K562 (cell line): Measurements from ENCODE around the gene CDK11B. TPM values are rescaled to one million over a fixed set of nuclear protein-coding genes. Genes with fewer than 3 reads are reported as not detected.

Experiments
- HMG20A ChIP-seq: fragments of 450-650 bp; formaldehyde crosslinking; conservative IDR thresholded peaks from 2 replicates; pipeline ENCODE4 v1.4.0; 2020; ENCODE audit warnings: mild to moderate bottlenecking, mixed read lengths
- MCM2 ChIP-seq: fragments of 450-650 bp; IDR thresholded peaks from 2 replicates; pipeline ENCODE4 v1.6.1; 2017; ENCODE audit warnings: low read depth, mild to moderate bottlenecking
- MEIS2 ChIP-seq: fragments of 450-650 bp; IDR thresholded peaks from 2 replicates; pipeline ENCODE4 v1.6.1; 2014; ENCODE audit warnings: mild to moderate bottlenecking; ENCODE audit not compliant: partially characterized antibody
- MTA3 ChIP-seq: fragments of 450-650 bp; formaldehyde crosslinking; IDR thresholded peaks from 2 replicates; pipeline ENCODE4 v1.6.1; 2017; ENCODE audit warnings: mild to moderate bottlenecking, borderline replicate concordance
- MYBL2 ChIP-seq, 2 experiments: fragments of 450-650 bp in 1 of 2; sonication (generic) in 1 of 2; formaldehyde crosslinking in 1 of 2; IDR thresholded peaks; 2 replicates each; pipeline versions ENCODE4 v1.6.1 to v1.8.1; 2017 to 2022; ENCODE audit warnings: borderline replicate concordance in 1 of 2, inconsistent platforms in 1 of 2, low read depth in 1 of 2, mild to moderate bottlenecking in 1 of 2, missing genetic modification reagents in 1 of 2, moderate library complexity in 1 of 2
- NFATC3 ChIP-seq: fragments of 450-650 bp; IDR thresholded peaks from 2 replicates; pipeline ENCODE4 v1.6.1; 2017; ENCODE audit warnings: mild to moderate bottlenecking
- RNF219 ChIP-seq: fragments of 250-450 bp; sonication (Bioruptor Pico); IDR thresholded peaks from 2 replicates; pipeline ENCODE4 v1.5.0; 2022; ENCODE audit warnings: mild to moderate bottlenecking
- THRA ChIP-seq: fragments of 450-650 bp; IDR thresholded peaks from 2 replicates; pipeline ENCODE4 v1.6.1; 2017; ENCODE audit warnings: mild to moderate bottlenecking, moderate library complexity
- U2AF2 ChIP-seq: fragments of 200-400 bp; formaldehyde crosslinking; optimal IDR thresholded peaks from 2 replicates; pipeline ENCODE3; 2017; ENCODE audit warnings: low read depth, mild to moderate bottlenecking, low read length
- VEZF1 ChIP-seq: fragments of 200-800 bp; sonication (Bioruptor generic); IDR thresholded peaks from 2 replicates; pipeline ENCODE4 v1.6.1; 2017; ENCODE audit warnings: missing genetic modification characterization, missing compliant biosample characterization
- ZC3H8 ChIP-seq: fragments of 450-650 bp; IDR thresholded peaks from 2 replicates; pipeline ENCODE4 v1.6.1; 2017
- ZNF518B ChIP-seq: fragments of 250-450 bp; sonication (Bioruptor Pico); IDR thresholded peaks from 2 replicates; pipeline ENCODE4 v1.5.0; 2021; ENCODE audit warnings: mild to moderate bottlenecking, moderate library complexity
- ZNF57 ChIP-seq: fragments of 450-650 bp; formaldehyde crosslinking; IDR thresholded peaks from 2 replicates; pipeline ENCODE4 v1.4.0; 2020; ENCODE audit warnings: mild to moderate bottlenecking, moderate library complexity
- ZNF586 ChIP-seq: fragments of 450-650 bp; formaldehyde crosslinking; conservative IDR thresholded peaks from 2 replicates; pipeline ENCODE4 v1.4.0; 2020; ENCODE audit warnings: mild to moderate bottlenecking, moderate library complexity
- polyA plus RNA-seq, 8 experiments: library from polyadenylated mRNA; depleted of rRNA in 4 of 8; stranded (reverse) in 5 of 8; unstranded in 3 of 8; fragments of >200 nt; fragmentation: Nextera tagmentation in 2 of 8; fragmentation: Illumina TruSeq in 1 of 8; extraction: Ambion mirVana in 2 of 8; extraction: Trizol in 1 of 8; gene quantifications; 2 replicates each; pipeline versions ENCODE4 v1.2.1 to v1.2.3, GENCODE V29; 2011 to 2014; ENCODE audit warnings: inconsistent platforms in 1 of 8, missing spikeins in 1 of 8
- total RNA-seq, 7 experiments: library from RNA; depleted of rRNA in 6 of 7; stranded (reverse); fragments of >200 nt in 6 of 7; fragmentation: Illumina TruSeq in 2 of 7; extraction: Trizol in 2 of 7; gene quantifications; 2 replicates each; pipeline versions ENCODE4 v1.2.1 to v1.2.3, GENCODE V29; 2011 to 2021; ENCODE audit warnings: low replicate concordance in 1 of 7
- TF ChIP-seq, protein P1 (sequence below): fragments of 150-350 bp; IDR thresholded peaks from 2 replicates; pipeline ENCODE4 v1.6.1; 2014; ENCODE audit warnings: low read depth, mild to moderate bottlenecking, low read length, borderline replicate concordance

CDK11B gene
- total and polyA plus RNA-seq, 9 of the 15 experiments (the other 6 are each of a cell fraction or from before 2014, with no cell fraction given): 2.8 to 52.2 (median 19.5) TPM

- TF ChIP-seq RNF219 (CRISPR knock-in tag) (no peak), HMG20A (CRISPR knock-in tag) (no peak), ZC3H8 (no peak), ZNF586 (CRISPR knock-in tag) (peak; percentile 78; the same call in 1 of the 2 replicates), ZNF57 (CRISPR knock-in tag) (0 out of 2 replicates have a peak, but pooled peaks have one; percentile 67), ZNF518B (no peak), MCM2 (no peak), NFATC3 (no peak), MYBL2 (IDR thresholded peaks at IDR 0.05; ENCODE audit: low read depth) (no peak), MYBL2 (CRISPR knock-in tag; IDR thresholded peaks at IDR 0.05; ENCODE audit: borderline replicate concordance) (no peak), MEIS2 (no peak), MTA3 (no peak), VEZF1 (no peak), U2AF2 (no peak), THRA (no peak)
- TF ChIP-seq, protein P1, sequence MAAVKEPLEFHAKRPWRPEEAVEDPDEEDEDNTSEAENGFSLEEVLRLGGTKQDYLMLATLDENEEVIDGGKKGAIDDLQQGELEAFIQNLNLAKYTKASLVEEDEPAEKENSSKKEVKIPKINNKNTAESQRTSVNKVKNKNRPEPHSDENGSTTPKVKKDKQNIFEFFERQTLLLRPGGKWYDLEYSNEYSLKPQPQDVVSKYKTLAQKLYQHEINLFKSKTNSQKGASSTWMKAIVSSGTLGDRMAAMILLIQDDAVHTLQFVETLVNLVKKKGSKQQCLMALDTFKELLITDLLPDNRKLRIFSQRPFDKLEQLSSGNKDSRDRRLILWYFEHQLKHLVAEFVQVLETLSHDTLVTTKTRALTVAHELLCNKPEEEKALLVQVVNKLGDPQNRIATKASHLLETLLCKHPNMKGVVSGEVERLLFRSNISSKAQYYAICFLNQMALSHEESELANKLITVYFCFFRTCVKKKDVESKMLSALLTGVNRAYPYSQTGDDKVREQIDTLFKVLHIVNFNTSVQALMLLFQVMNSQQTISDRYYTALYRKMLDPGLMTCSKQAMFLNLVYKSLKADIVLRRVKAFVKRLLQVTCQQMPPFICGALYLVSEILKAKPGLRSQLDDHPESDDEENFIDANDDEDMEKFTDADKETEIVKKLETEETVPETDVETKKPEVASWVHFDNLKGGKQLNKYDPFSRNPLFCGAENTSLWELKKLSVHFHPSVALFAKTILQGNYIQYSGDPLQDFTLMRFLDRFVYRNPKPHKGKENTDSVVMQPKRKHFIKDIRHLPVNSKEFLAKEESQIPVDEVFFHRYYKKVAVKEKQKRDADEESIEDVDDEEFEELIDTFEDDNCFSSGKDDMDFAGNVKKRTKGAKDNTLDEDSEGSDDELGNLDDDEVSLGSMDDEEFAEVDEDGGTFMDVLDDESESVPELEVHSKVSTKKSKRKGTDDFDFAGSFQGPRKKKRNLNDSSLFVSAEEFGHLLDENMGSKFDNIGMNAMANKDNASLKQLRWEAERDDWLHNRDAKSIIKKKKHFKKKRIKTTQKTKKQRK: no peak
These were observed 48.9 kb downstream of the CDK11B start (continued) for GRCh38 chr1:1609822-1610485.
